GM23248 (cell line): ENCODE measurements around the gene COX18. TPM values are rescaled to one million over a fixed set of nuclear protein-coding genes. Genes with fewer than 3 reads are reported as not detected.

Experiments used
- DNase-seq: peaks from one replicate; pipeline ENCODE4 v3.0.0-alpha.2; 2015
- H2AFZ ChIP-seq: fragments of 200-600 bp; sonication (generic); 2 replicates; pipeline ENCODE4 v1.6.1; 2016; ENCODE audit warnings: antibody characterized with exemption
- H3F3A ChIP-seq: fragments of 200-600 bp; sonication (generic); 2 replicates; pipeline ENCODE4 v1.6.1; 2016; ENCODE audit warnings: mild to moderate bottlenecking, antibody characterized with exemption, mixed run types; ENCODE audit not compliant: insufficient read depth
- H3K27ac ChIP-seq: fragments of 200-600 bp; sonication (generic); 2 replicates; pipeline ENCODE4 v1.5.1; 2016; ENCODE audit warnings: mild to moderate bottlenecking
- H3K27me3 ChIP-seq: fragments of 200-600 bp; sonication (generic); replicated peaks from 2 replicates; pipeline ENCODE4 v1.6.1; 2016; ENCODE audit warnings: mild to moderate bottlenecking; ENCODE audit not compliant: insufficient read depth
- H3K36me3 ChIP-seq: fragments of 200-600 bp; sonication (generic); 2 replicates; pipeline ENCODE4 v1.6.1; 2016; ENCODE audit warnings: low read depth, mild to moderate bottlenecking
- H3K4me1 ChIP-seq: fragments of 200-600 bp; sonication (generic); 2 replicates; pipeline ENCODE4 v1.6.1; 2016; ENCODE audit warnings: mild to moderate bottlenecking; ENCODE audit not compliant: insufficient read depth
- H3K4me2 ChIP-seq: fragments of 200-600 bp; sonication (generic); one replicate; pipeline ENCODE4 v1.6.1; 2016; ENCODE audit warnings: mild to moderate bottlenecking; ENCODE audit not compliant: unreplicated experiment
- H3K4me3 ChIP-seq: fragments of 200-600 bp; sonication (generic); 2 replicates; pipeline ENCODE4 v1.5.1; 2016; ENCODE audit warnings: mild to moderate bottlenecking
- H3K79me2 ChIP-seq: fragments of 200-600 bp; sonication (generic); 2 replicates; pipeline ENCODE4 v1.6.1; 2016; ENCODE audit warnings: mild to moderate bottlenecking; ENCODE audit not compliant: insufficient read depth
- H3K9ac ChIP-seq: fragments of 200-600 bp; sonication (generic); 2 replicates; pipeline ENCODE4 v1.6.1; 2016; ENCODE audit warnings: mild to moderate bottlenecking
- H3K9me2 ChIP-seq: fragments of 200-600 bp; sonication (generic); 2 replicates; pipeline ENCODE4 v1.6.1; 2016; ENCODE audit warnings: mixed run types, mild to moderate bottlenecking, moderate library complexity; ENCODE audit not compliant: insufficient read depth
- H3K9me3 ChIP-seq: fragments of 200-600 bp; sonication (generic); one replicate; pipeline ENCODE4 v1.6.1; 2017; ENCODE audit warnings: low read depth
- H4K20me1 ChIP-seq: fragments of 200-600 bp; sonication (generic); 2 replicates; pipeline ENCODE4 v1.6.0; 2016; ENCODE audit not compliant: insufficient read depth
- EZH2 ChIP-seq: fragments of 200-600 bp; sonication (generic); IDR thresholded peaks from 2 replicates; pipeline ENCODE4 v1.6.1; 2018; ENCODE audit warnings: antibody characterized with exemption, mild to moderate bottlenecking; ENCODE audit not compliant: insufficient read depth, poor library complexity, severe bottlenecking
- EZH2phosphoT487 ChIP-seq: fragments of 200-600 bp; sonication (generic); IDR thresholded peaks from 2 replicates; pipeline ENCODE4 v1.6.1; 2018; ENCODE audit warnings: antibody characterized with exemption, moderate library complexity, mild to moderate bottlenecking, low read depth; ENCODE audit not compliant: insufficient read depth
- WGBS, 2 experiments: methylation state at CpG; one replicate each; pipeline ENCODE4 v1.1.6; 2015 to 2017; ENCODE audit warnings: low lambda C conversion rate in 2 of 2, low coverage in 1 of 2; ENCODE audit errors: missing lambda C conversion rate in 2 of 2; 5-methylcytosine and 5-hydroxymethylcytosine counted together
- in situ Hi-C: fragments of 300-500 bp; cut with MboI; formaldehyde crosslinking; loops from 2 replicates; pipeline ENCODE4 v1.15.0; 2020
- polyA plus RNA-seq: library from polyadenylated mRNA; unstranded; fragments of >200 nt; fragmentation: Nextera tagmentation; extraction: Ambion mirVana; gene quantifications from 2 replicates; pipeline ENCODE4 v1.2.1, GENCODE V29; 2016
- total RNA-seq: library from RNA; depleted of rRNA; stranded (reverse); fragments of >200 nt; shearing (Covaris generic); gene quantifications from 2 replicates; pipeline ENCODE4 v1.2.3, GENCODE V29; 2014

COX18 gene
- total and polyA plus RNA-seq, 2 experiments from 2014 or later = 3.6 to 22.8 TPM

GRCh38 chr4:73099143-73099542 is 29.6 kb upstream of the COX18 start:
- in situ Hi-C loops = no loop called here
- Histone ChIP-seq H3K9me2 (no peaks in the 10 kb centered on the region), H3K4me2 (no peak overlapping the region), H3K27me3 (no peaks in the 10 kb centered on the region), H3F3A (no peaks in the 10 kb centered on the region), H3K9me3 (no peaks in the 10 kb centered on the region), H4K20me1 (no peaks in the 10 kb centered on the region), H3K4me3 (no peak overlapping the region), H3K27ac (no peak overlapping the region), H3K36me3 (peaks cover 71% of the 10 kb centered on the region), H3K9ac (no peak overlapping the region), H3K4me1 (no peaks in the 10 kb centered on the region), H2AFZ (no peak overlapping the region), H3K79me2 (no peaks in the 10 kb centered on the region)
- TF ChIP-seq EZH2phosphoT487 = no peak
- no peak for TF ChIP-seq EZH2
- 79 to 83% methylated on average over 4 to 7 of the region's 7 CpGs for WGBS, 2 experiments
- no peak for DNase-seq

- H3K9ac ChIP-seq = no peak overlapping the region
- no peak overlapping the region for H3K4me2 ChIP-seq
- WGBS, 2 experiments = 81 to 90% methylated on average over 7 of the region's 7 CpGs
- H3K27ac ChIP-seq = no peak overlapping the region
- DNase-seq = no peak
- no peaks in the 10 kb centered on the region for H3K9me3 ChIP-seq
- in situ Hi-C loops = no loop called here
- peaks cover 72% of the 10 kb centered on the region for H3K36me3 ChIP-seq
- H3F3A ChIP-seq = peaks cover 4% of the 10 kb centered on the region
- no peaks in the 10 kb centered on the region for H4K20me1 ChIP-seq
- H3K9me2 ChIP-seq = no peaks in the 10 kb centered on the region
- H3K27me3 ChIP-seq = no peaks in the 10 kb centered on the region
- no peak overlapping the region for H3K4me3 ChIP-seq
- no peak overlapping the region for H2AFZ ChIP-seq
- no peaks in the 10 kb centered on the region for H3K4me1 ChIP-seq
- TF ChIP-seq EZH2 (no peak), EZH2phosphoT487 (no peak)
- H3K79me2 ChIP-seq = no peaks in the 10 kb centered on the region
Measured at GRCh38 chr4:73098713-73099112, 29.2 kb upstream of the COX18 start.

- no peak overlapping the region for H3K4me2 ChIP-seq
- no peak overlapping the region for H2AFZ ChIP-seq
- no peaks in the 10 kb centered on the region for H3K27me3 ChIP-seq
- WGBS, 2 experiments = 90 to 94% methylated on average over 4 of the region's 4 CpGs
- H3K79me2 ChIP-seq = no peaks in the 10 kb centered on the region
- H3K9ac ChIP-seq = no peak overlapping the region
- in situ Hi-C loops = no loop called here
- no peak for TF ChIP-seq EZH2phosphoT487
- no peak for TF ChIP-seq EZH2
- no peaks in the 10 kb centered on the region for H4K20me1 ChIP-seq
- H3F3A ChIP-seq = peaks cover 8% of the 10 kb centered on the region
- H3K36me3 ChIP-seq = peaks cover 70% of the 10 kb centered on the region
- no peaks in the 10 kb centered on the region for H3K9me2 ChIP-seq
- no peak for DNase-seq
- H3K4me3 ChIP-seq = no peak overlapping the region
- no peaks in the 10 kb centered on the region for H3K9me3 ChIP-seq
- no peak overlapping the region for H3K27ac ChIP-seq
- H3K4me1 ChIP-seq = no peaks in the 10 kb centered on the region
Measured at GRCh38 chr4:73098016-73098415, 28.5 kb upstream of the COX18 start.

- Histone ChIP-seq H3K27ac (no peak overlapping the region), H3K4me2 (no peak overlapping the region), H3K36me3 (peaks cover 68% of the 10 kb centered on the region), H3K4me3 (no peak overlapping the region), H3K9ac (no peak overlapping the region), H2AFZ (no peak overlapping the region), H3F3A (peaks cover 13% of the 10 kb centered on the region), H3K27me3 (no peaks in the 10 kb centered on the region), H3K79me2 (peaks cover 26% of the 10 kb centered on the region), H3K4me1 (no peaks in the 10 kb centered on the region), H3K9me3 (no peaks in the 10 kb centered on the region), H4K20me1 (no peaks in the 10 kb centered on the region), H3K9me2 (no peaks in the 10 kb centered on the region)
- TF ChIP-seq EZH2phosphoT487 (no peak), EZH2 (no peak)
- WGBS, 2 experiments = 90 to 94% methylated on average over 1 of the region's 1 CpG
- in situ Hi-C loops = no loop called here
- DNase-seq = no peak
Measured at GRCh38 chr4:73092868-73093267, 23.4 kb upstream of the COX18 start.

- H3K27me3 ChIP-seq = no peaks in the 10 kb centered on the region
- peaks cover 54% of the 10 kb centered on the region for H3K36me3 ChIP-seq
- H3K27ac ChIP-seq = no peak overlapping the region
- no peaks in the 10 kb centered on the region for H3K4me1 ChIP-seq
- H3K9me2 ChIP-seq = no peaks in the 10 kb centered on the region
- no peaks in the 10 kb centered on the region for H3K9me3 ChIP-seq
- H3K79me2 ChIP-seq = peaks cover 46% of the 10 kb centered on the region
- H2AFZ ChIP-seq = no peak overlapping the region
- no peak overlapping the region for H3K9ac ChIP-seq
- H3K4me2 ChIP-seq = no peak overlapping the region
- WGBS, 2 experiments = 94 to 96% methylated on average over 1 of the region's 1 CpG
- no peak for DNase-seq
- in situ Hi-C loops = no loop called here
- H4K20me1 ChIP-seq = no peaks in the 10 kb centered on the region
- H3K4me3 ChIP-seq = no peak overlapping the region
- H3F3A ChIP-seq = peaks cover 13% of the 10 kb centered on the region
- no peak for TF ChIP-seq EZH2
- TF ChIP-seq EZH2phosphoT487 = no peak
Measured at GRCh38 chr4:73090738-73091137, 21.2 kb upstream of the COX18 start.
